HuH-7 (cell line): ENCODE measurements around the gene C19orf67.
"Not testable (repeated sequence)": the region's sequence is repeated elsewhere in the genome, so short reads cannot be mapped to it uniquely, and the experiment has no call there.

Experiments used
- DNase-seq: peaks from one replicate; pipeline ENCODE4 v3.0.0; 2011; ENCODE audit warnings: low spot score

C19orf67 gene

GRCh38 chr19:14056069-14056666 is 29.4 kb downstream of the C19orf67 start:
- no peak for DNase-seq

- DNase-seq, result no peak
These were observed 30.2 kb downstream of the C19orf67 start for GRCh38 chr19:14055396-14055795.

- DNase-seq, result no peak
These were observed 30.9 kb downstream of the C19orf67 start for GRCh38 chr19:14054721-14055120.

GRCh38 chr19:14054099-14054498 is 31.5 kb downstream of the C19orf67 start:
- DNase-seq, result no peak

- no peak for DNase-seq
These were observed 32.1 kb downstream of the C19orf67 start for GRCh38 chr19:14053500-14053899.

GRCh38 chr19:14053032-14053431 is 32.6 kb downstream of the C19orf67 start:
- DNase-seq, result no peak

GRCh38 chr19:14052470-14052869 is 33.1 kb downstream of the C19orf67 start:
- DNase-seq, result no peak

- DNase-seq, result no peak
These were observed 33.6 kb downstream of the C19orf67 start for GRCh38 chr19:14051980-14052379.

- not testable (repeated sequence) for DNase-seq
These were observed 34.6 kb downstream of the C19orf67 start for GRCh38 chr19:14050961-14051360.

GRCh38 chr19:14050512-14050911 is 35.1 kb downstream of the C19orf67 start:
- no peak for DNase-seq

- DNase-seq, result peak; percentile 71
These were observed 37.0 kb downstream of the C19orf67 start for GRCh38 chr19:14048443-14049153.

GRCh38 chr19:14047866-14048265 is 37.7 kb downstream of the C19orf67 start:
- not testable (repeated sequence) for DNase-seq

GRCh38 chr19:14042659-14043608 is 42.6 kb downstream of the C19orf67 start:
- DNase-seq, result peak; percentile 63

- no peak for DNase-seq
These were observed 46.4 kb downstream of the C19orf67 start for GRCh38 chr19:14039181-14039580.

- no peak for DNase-seq
These were observed 49.9 kb downstream of the C19orf67 start for GRCh38 chr19:14035706-14036105.

- DNase-seq, result not testable (repeated sequence)
These were observed 50.4 kb downstream of the C19orf67 start for GRCh38 chr19:14035159-14035558.

GRCh38 chr19:14033946-14034345 is 51.6 kb downstream of the C19orf67 start:
- DNase-seq, result no peak

- peak; percentile 79 for DNase-seq
These were observed 53.7 kb downstream of the C19orf67 start, which contains the start of gene IL27RA for GRCh38 chr19:14031719-14032480. Gene IL27RA (plus strand): TSS chr19:14031762. CDS start chr19:14031873, 111 bp downstream.
